GM20000 (cell line): ENCODE measurements around the gene ZBTB14.
A peak's percentile ranks its signal among the peaks of the same experiment; 100 is the strongest.

ENCODE experiments used
- DNase-seq: peaks from one replicate; pipeline ENCODE4 v3.0.0; 2012; ENCODE audit warnings: low spot score
- TF ChIP-seq, protein P1 (sequence below): IDR thresholded peaks from 2 replicates; pipeline ENCODE4 v1.5.1; 2012; ENCODE audit warnings: mild to moderate bottlenecking, control low read depth; ENCODE audit errors: extremely low read depth, missing control alignments

The ZBTB14 gene

DNA sequence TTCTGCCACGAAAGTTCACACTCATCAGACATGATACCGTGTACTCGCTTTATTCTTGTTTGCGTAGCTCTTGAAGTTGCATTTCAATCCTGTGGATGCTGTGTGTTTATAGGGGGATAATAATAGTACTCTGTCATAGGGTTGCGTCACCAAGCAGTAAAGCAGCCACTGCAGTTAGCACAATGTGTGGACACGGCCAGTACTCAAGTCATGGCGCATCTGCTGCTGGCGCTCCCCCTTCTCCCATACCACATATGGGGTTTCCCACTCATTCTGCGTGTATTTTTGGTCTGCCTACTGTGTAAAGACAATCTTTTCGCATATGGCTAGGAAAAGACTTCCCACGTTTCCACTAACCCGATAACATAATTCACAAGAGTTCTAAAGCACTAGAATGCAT, 2.1 kb upstream of the ZBTB14 start:
- no peak for DNase-seq
- TF ChIP-seq, protein P1, sequence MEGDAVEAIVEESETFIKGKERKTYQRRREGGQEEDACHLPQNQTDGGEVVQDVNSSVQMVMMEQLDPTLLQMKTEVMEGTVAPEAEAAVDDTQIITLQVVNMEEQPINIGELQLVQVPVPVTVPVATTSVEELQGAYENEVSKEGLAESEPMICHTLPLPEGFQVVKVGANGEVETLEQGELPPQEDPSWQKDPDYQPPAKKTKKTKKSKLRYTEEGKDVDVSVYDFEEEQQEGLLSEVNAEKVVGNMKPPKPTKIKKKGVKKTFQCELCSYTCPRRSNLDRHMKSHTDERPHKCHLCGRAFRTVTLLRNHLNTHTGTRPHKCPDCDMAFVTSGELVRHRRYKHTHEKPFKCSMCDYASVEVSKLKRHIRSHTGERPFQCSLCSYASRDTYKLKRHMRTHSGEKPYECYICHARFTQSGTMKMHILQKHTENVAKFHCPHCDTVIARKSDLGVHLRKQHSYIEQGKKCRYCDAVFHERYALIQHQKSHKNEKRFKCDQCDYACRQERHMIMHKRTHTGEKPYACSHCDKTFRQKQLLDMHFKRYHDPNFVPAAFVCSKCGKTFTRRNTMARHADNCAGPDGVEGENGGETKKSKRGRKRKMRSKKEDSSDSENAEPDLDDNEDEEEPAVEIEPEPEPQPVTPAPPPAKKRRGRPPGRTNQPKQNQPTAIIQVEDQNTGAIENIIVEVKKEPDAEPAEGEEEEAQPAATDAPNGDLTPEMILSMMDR = no peak

DNA sequence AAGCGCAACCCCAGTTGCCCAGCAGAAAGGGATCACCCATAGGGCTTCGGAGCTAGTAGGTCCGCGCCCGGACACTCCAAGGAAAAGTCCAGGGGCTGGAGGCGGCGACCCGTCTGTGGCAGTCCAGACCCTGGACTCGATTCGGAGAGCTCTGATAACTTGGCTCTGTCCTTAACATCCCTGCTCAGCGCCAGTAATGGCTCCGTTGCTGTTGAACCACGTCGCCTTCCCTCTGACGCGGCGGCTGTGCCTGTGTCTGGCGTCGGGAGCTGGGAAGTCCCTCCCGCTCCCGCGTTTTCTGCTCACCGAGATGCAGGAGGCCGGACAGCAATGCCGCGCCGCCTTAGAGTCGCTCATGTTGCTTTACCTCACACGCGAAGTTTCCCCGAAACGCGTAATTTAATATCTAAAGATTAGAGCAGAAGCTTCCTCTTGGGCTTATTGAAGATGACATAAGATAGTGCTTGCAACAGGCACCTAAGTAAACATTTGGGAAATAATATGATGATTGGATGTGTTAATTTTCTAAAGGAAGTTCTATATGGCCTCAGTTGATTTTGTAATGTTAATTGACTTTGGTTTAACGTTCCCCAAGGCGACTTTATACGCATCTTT, 1.3 kb upstream of the ZBTB14 start:
- TF ChIP-seq, protein P1 = no peak
- peak; percentile 58 for DNase-seq

- DNase-seq = peak; percentile 97
- TF ChIP-seq, protein P1 = no peak
These were observed 617 bp upstream of the ZBTB14 start for GRCh38 chr18:5295981-5296705.

- peak; percentile 53 for DNase-seq
- TF ChIP-seq, protein P1 = no peak
These were observed 882 bp downstream of the ZBTB14 start for GRCh38 chr18:5294457-5295230.

DNA sequence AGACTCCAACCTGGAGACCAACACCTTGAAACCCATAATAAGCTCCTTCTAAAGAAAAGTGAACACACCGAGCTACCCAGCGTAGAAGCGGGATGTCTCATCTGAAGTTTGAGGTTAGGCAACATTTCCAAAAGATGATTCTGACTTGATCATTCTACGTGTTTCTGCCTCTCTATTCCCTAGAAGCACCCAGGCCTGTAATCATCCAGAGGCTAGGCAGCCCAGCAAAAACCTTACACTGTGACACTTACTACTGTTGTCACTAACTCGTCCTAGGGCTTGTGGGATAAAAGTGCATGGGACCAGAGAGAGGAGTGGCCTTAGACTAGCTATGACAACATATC, 1.4 kb downstream of the ZBTB14 start:
- TF ChIP-seq, protein P1 = no peak
- no peak for DNase-seq

DNA sequence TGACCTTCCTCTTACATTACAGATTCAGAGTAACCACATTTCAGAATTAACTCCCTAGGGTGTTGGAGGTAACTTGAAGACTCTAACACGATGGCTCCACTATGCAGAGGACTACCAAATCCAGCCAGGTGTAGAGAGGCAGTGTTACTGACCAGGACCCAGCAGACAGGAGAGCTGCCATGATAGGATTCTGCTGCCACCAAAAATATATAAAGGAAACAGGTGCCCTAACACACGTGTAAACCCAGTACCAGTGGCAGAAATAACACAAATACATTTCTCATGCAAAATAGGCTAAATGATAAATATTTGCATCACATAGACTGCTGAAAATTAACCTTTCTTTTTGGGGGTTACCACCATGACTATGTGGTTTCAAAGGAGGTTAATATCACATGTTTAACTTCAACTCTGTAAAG, 7.0 kb downstream of the ZBTB14 start:
- no peak for DNase-seq
- TF ChIP-seq, protein P1 = no peak

DNA sequence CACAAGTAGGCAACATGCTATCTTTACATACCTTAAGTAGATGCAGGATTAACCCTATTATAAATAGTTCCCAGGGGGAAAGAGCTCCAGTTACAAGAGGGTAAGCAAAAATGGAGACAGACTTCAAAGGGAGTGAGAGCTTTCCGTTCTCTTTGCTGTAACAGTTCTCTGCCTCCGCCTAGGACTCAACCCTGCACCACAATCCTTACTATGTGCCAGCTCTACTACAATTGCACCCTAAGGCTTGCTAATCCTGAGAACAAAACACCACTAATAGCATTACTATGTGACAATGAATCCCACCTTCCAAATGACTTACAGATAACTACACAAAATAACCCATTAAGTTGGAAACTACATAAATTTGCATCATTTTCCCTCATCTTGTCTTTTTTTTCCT, 7.7 kb downstream of the ZBTB14 start:
- DNase-seq = no peak
- TF ChIP-seq, protein P1 = no peak
